Kasumi-1 (cell line): ENCODE results near the gene ANGPTL4.
"Not testable (repeated sequence)": the region's sequence is repeated elsewhere in the genome, so short reads cannot be mapped to it uniquely, and the experiment has no call there.

Source experiments
- DNase-seq, 2 experiments: peaks; one replicate each; lab custom pipeline; 2025; lab: John Stamatoyannopoulos, UW

Gene ANGPTL4

DNA sequence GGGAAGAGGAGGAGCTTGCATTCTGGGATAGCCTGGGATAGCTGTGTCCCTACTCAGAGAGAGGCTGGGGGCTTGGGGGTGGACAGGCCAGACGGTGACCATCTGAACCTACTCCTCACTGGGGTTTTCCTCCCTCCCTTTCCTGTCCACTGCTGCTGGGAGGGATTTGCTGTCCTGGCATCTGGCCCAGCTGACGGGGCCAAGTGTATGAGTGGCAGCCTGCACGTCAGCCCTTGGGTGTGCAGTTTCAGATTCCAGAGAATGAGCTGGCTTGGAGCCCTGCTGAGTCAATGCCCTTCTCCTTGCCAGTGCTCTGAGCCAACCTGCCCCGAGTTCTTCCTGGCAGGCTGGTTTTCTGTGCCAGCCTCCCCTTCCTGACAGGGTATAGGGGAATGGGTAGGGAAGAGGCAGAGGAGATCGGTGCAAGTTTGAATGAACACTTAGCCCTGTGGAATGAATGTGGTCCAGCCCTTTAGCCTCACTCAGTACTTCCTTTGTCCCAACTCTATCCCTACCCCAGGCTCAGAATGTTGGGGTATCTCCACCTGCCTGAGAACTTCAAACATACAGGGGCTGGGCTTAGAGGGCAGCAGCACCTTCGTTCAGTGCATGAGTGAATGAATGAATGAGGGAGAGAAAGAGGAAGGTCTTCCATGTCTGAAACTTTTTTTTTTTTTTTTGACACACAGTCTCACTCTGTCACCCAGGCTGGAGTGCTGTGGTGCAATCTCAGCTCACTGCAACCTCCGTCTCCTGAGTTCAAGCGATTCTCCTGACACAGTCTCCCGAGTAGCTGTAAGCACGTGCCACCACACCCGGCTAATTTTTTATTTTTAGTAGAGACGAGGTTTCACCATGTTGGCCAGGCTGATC, 1.8 kb upstream of the ANGPTL4 start:
- no peak for DNase-seq

DNA sequence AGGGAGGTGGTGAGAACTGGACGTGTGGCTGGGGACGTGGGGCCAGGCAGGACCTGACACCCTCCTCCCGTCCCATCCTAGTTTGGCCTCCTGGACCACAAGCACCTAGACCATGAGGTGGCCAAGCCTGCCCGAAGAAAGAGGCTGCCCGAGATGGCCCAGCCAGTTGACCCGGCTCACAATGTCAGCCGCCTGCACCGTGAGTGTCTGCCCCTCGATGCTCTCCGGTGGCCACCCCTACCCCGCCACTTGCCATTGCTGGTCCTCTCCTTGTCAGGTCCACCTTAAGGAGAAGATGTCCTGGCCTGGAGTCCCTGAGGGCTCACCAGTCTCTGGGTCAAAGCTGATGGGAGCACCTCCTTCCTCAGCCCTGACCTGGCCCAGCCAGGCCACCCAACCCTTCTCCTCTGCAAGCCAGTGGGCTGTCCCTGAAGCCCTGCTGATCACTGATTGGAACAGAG, 2.2 kb downstream of the ANGPTL4 start:
- no peak for DNase-seq

DNA sequence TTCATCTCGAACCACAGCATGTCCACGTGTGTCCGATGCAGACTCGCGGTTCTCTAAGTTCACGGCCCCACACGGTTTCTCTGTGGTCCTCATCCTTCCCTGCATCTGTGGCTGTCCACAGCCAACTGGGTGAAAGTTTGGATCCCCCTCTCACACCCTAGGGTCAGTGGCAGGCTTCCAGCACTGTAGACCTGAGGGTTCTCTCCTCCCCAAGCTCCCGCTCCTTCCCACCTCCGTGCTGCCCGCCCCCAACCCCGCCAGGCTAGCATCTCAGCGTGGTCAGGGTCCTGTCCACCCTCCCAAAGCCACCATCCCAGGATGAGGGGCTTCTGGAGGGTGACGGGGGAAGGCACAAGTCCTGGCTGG, 3.0 kb downstream of the ANGPTL4 start:
- no peak for DNase-seq

DNA sequence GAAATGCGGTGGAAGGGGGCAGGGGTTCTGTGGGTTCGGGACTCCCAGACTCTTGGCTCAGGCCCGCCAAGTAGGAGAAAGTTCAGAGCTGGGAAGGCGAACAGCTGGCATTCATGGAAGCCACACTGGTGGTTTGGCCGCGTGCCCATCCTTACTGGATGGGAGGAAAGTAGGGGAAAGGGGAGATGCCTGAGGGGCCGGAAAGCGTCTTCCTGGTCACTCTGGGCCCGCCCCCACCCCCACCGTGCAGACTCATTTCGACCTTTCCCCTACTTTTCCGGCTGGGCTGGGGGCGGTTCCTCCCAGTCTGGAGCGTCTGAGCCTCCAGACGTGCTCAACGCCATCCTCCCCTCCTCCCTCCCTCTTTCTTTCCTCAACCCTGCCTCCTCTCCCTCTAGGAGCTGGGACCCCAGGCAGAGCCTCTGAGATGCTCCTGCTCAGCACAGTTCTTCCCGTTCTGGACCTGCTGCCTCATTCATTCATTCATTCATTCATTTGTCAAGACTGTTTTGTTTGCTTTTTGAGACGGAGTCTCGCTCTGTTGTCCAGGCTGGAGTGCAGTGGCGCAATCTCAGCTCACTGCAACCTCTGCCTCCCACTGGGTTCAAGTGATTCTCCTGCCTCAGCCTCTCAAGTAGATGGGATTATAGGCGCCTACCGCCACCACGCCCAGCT, 3.5 kb downstream of the ANGPTL4 start:
- no peak for DNase-seq

DNA sequence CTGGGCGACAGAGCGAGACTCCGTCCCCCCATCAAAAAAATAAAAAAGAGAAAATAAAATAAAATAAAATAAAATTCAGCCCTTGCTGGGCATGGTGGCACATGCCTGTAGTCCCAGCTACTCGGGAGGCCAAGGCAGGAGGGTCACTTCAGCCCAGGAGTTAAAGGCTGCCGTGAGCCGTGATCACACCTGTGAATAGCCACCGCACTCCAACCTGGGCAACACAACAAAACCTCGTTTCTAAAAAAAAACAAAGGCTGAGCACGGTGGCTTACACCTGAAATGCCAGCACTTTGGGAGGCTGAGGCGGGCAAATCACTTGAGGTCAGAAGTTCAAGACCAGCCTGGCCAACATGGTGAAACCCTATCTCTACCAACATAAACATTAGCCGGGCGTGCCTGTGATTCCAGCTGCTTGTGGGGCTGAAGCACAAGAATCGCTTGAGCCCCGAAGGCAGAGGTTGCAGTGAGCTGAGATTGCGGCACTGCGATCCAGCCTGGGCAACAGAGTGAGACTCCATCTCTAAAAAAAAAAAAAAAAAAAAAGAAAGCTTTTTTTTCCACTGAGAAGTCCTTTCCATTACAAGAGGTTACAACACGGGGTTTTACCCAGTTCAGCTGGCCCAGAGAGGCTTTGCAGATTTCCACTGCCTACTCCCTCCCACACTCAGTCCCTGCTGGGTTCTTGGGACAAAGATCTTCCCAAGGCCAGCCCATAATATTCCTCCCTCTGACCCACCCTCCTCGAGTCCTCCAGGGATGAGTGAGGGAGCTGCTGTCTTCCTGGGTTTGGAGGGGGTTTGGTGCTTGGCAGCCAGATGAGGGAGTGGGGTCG, 6.4 kb downstream of the ANGPTL4 start:
- no peak for DNase-seq

DNA sequence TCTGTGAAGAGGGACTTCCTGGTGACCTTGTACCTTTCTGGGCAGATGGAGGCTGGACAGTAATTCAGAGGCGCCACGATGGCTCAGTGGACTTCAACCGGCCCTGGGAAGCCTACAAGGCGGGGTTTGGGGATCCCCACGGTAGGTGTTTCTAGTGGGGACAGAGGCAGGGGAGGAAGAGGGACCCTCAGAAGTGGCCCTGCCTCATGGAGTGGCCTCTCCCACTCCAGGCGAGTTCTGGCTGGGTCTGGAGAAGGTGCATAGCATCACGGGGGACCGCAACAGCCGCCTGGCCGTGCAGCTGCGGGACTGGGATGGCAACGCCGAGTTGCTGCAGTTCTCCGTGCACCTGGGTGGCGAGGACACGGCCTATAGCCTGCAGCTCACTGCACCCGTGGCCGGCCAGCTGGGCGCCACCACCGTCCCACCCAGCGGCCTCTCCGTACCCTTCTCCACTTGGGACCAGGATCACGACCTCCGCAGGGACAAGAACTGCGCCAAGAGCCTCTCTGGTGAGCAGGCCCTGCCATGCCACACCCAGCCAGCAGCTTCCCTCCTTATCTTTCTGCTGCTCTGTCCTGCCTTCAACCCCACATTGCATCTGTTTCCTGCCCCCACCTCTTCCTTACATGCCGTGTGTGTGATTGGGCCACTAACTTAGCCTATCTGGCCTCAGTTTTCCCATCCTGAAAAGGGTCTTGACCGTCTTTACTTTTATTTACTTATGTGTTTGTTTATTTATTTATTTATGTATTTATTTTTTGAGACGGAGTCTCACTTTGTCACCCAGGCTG, 7.3 kb downstream of the ANGPTL4 start:
- peak; percentile 48 to 56 for DNase-seq

DNA sequence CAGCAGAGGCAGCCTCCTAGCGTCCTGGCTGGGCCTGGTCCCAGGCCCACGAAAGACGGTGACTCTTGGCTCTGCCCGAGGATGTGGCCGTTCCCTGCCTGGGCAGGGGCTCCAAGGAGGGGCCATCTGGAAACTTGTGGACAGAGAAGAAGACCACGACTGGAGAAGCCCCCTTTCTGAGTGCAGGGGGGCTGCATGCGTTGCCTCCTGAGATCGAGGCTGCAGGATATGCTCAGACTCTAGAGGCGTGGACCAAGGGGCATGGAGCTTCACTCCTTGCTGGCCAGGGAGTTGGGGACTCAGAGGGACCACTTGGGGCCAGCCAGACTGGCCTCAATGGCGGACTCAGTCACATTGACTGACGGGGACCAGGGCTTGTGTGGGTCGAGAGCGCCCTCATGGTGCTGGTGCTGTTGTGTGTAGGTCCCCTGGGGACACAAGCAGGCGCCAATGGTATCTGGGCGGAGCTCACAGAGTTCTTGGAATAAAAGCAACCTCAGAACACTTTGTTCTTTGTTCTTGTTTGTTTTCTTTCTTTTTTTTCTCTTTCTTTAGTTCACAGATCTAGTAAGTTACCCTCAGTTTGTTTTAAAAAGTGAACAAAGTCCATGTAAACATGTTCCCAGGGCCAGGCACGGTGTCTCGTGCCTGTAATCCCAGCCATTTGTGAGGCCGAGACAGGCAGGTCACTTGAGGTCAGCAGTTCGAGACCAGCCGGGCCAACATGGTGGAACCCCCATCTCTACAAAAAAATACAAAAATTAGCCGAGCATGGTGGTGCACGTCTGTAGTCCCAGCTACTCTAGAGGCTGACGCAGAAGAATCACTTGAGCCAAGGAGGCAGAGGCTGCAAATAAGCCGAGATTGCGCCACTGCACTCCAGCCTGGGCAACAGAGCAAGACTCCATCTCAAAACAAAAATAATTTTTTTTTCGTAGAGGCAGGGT, 10.2 kb downstream of the ANGPTL4 start:
- DNase-seq: no peak

DNA sequence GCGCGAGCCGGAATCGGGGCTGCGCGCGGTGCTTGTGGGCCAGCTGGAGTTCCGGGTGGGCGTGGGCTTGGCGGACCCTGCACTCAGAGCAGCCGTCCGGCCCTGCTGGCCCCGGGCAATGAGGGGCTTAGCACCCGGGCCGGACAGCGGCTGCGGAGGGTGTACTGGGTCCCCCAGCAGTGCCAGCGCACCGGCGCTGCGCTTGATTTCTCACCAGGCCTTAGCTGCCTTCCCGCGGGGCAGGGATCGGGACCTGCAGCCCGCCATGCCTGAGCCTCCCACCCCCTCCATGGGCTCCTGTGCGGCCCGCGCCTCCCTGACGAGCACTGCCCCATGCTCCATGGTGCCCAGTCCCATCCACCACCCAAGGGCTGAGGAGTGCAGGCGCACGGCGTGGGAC, 11.8 kb downstream of the ANGPTL4 start:
- DNase-seq: not testable (repeated sequence)

DNA sequence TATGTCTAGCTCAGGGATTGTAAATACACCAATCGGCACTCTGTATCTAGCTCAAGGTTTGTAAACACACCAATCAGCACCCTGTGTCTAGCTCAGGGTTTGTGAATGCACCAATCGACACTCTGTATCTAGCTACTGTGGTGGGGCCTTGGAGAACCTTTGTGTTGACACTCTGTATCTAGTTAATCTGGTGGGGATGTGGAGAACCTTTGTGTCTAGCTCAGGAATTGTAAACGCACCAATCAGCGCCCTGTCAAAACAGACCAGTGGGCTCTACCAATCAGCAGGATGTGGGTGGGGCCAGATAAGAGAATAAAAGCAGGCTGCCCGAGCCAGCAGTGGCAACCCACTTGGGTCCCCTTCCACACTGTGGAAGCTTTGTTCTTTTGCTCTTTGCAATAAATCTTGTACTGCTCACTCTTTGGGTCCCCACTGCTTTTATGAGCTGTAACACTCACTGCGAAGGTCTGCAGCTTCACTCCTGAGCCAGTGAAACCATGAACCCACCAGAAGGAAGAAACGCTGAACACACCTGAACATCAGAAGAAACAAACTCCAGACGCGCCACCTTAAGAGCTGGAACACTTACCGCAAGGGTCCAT, 12.5 kb downstream of the ANGPTL4 start:
- not testable (repeated sequence) for DNase-seq

DNA sequence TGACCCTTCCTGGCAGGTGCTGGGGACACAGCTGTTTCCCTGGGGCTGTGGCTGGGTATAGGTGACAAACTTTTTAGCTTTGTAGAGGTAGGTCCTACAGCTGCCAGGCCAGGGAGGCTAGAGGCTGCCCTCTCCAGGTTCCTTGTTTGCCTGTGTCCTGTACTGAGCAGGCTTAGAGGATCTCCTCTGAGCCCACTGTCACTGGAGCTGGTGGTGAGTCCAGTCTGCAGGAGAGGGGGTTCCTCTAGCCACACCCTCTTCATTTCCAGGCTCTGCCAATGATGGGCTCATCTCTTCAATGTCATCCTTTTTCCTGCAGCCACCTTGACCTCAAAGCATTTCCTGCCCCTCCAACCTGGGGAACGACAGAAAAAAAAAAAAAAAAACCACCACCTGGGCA, 13.6 kb downstream of the ANGPTL4 start:
- no peak for DNase-seq

DNA sequence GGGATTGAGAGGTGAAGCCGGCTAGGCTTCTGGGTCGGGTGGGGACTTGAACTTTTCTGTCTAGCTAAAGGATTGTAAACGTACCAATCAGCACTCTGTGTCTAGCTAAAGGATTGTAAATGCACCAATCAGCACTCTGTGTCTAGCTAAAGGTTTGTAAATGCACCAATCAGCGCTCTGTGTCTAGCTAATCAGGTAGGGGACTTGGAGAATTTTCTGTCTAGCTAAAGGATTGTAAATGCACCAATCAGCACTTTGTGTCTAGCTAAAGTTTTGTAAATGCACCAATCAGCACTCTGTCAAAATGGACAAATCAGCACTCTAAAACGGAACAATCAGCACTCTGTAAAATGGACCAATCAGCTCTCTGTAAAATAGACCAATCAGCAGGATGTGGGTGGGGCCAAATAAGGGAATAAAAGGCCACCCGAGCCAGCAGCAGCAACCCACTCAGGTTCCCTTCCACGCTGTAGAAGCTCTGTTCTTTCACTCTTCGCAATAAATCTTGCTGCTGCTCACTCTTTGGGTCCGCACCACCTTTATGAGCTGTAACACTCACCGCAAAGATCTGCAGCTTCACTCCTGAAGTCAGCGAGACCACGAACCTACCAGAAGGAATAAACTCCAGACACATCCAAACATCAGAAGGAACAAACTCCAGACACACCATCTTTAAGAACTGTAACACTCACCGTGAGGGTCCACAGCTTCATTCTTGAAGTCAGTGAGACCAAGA, 15.4 kb downstream of the ANGPTL4 start:
- DNase-seq: not testable (repeated sequence)

DNA sequence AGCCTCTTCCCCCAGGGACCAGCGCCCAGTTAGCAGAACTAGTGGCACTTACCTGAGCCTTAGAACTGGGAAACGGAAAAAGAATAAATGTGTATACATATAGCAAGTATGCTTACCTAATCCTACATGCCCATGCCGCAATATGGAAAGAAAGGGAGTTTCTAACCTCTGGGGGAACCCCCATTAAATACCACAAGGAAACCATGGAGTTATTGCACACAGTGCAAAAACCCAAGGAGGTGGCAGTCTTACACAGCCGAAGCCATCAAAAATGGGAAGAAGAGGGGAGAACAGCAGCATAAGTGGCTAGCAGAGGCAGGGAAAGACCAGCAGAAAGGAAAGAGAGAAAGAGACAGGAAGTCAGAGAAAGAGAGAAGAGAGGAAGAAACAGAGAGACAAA, 20.6 kb downstream of the ANGPTL4 start:
- DNase-seq: not testable (repeated sequence)

DNA sequence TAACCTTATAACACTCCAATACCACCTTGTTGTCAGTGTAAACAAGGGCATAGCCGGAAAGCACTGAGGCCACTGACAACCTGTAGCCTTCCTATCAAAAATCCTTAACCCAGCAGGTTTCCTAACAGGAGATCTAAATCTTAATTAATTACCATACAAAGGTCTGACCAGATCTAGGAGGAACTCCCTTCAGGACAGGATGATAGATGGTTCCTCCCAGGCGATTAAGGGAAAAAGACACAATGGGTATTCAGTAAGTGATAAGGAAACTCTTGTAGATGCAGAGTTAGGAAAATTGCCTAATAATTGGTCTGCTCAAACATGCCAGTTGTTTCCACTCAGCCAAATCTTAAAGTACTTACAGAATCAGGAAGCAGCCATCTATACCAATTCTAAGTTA, 21.1 kb downstream of the ANGPTL4 start:
- DNase-seq: not testable (repeated sequence)

DNA sequence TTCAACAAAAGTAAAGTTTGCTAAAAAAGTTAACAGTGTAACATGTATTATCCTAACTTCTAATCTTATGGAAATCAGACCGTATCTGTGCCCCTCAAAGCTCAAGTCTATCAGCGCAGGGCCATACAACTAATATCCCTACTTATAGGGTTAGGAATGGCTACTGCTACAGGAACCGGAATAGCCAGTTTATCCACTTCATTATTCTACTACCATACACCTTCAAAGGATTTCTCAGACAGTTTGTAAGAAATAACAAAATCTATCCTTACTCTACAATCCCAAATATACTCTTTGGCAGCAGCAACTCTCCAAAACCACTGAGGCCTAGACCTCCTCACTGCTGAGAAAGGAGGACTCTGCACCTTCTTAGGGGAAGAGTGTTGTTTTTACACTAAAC, 21.6 kb downstream of the ANGPTL4 start:
- not testable (repeated sequence) for DNase-seq

DNA sequence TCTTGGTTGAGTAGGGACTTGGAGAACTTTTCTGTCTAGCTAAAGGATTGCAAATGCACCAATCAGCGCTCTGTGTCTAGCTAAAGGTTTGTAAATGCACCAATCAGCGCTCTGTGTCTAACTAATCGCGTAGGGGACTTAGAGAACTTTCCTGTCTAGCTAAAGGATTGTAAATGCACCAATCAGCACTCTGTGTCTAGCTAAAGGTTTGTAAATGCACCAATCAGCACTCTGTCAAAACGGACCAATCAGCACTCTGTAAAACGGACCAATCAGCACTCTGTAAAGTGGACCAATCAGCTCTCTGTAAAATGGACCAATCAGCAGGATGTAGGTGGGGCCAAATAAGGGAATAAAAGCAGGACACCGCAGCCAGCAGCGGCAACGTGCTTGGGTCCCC, 22.5 kb downstream of the ANGPTL4 start:
- not testable (repeated sequence) for DNase-seq

DNA sequence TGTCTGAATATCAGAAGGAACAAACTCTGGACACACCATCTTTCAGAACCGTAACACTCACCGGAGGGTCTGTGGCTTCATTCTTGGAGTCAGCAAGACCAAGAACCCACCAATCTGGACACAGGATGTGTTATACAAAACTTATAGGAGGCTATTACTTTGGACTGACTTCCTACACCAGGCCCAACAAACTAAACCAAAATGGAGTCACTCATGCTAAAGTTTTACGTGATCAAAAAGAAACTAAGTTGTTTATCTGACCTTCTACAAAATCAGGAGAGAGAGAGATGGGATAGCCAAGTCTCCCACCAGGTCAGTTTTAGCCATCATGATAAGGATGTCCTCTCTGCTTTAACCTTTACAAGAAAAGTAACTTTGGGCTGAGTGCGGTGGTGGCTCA, 23.0 kb downstream of the ANGPTL4 start:
- no peak for DNase-seq

DNA sequence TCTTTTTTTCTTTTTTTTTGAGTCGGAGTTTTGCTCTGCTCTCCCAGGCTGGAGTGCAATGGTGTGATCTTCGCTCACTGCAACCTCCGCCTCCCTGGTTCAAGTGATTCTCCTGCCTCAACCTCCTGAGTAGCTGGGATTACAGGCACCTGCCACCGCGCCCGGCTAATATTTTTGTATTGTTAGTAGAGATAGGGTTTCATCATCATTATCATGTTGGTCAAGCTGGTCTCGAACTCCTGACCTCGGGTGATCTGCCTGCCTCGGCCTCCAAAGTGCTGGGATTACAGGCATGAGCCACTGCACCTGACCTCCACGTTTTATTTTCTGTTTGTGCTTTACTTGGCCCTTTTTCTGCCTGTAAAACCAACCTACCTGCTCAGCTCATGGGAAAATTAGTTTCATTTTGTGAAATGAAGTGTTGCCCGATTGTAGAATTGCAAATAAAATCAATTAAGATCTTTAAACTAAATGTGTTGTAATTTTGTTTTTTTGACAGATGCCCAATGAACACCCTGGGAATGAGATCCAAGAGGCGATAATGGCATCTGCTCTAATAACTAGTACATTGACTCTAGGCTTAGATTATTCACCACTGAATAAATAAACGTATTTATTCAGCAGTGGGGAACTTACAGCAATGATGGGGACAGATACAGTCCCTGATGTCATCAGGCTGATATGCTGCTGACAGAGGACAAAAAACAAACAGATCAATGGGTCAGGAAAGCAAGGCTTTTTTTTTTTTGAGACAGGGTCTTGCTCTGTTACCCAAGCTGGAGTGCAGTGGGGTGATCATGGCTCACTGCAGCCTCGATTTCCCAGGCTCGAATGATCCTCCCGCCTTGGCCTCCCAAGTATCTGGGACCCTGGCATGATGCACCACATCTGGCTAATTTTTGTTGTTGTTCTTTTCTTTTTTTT, 24.0 kb downstream of the ANGPTL4 start:
- DNase-seq: no peak

DNA sequence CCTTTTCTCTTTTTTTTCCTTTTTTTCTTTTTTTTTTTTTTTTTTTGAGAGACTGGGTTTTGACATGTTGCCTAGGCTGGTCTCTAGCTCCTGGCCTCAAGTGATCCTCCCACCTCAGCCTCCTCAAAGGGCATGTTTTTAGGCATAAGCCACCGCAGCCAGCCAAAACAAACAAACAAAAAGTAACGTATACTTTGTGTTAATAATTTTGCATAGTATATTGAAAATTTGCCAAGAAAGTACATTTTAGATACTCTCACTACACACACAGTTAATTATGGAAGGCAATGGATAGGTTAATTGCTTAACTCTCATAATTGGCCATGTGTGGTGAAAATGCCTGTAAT, 24.6 kb downstream of the ANGPTL4 start:
- DNase-seq: no peak
